Spleen (tissue), 7 donors: ENCODE data around the gene MEGF6.

Experiments
- POLR2A ChIP-seq, 3 donors: fragments of 450-650 bp; IDR thresholded peaks; one replicate each; pipeline ENCODE4 v1.5.1; 2017; ENCODE audit warnings: antibody characterized with exemption in 3 of 3, mild to moderate bottlenecking in 1 of 3
- POLR2AphosphoS5 ChIP-seq, 3 donors: sonication (generic); formaldehyde crosslinking; IDR thresholded peaks; one replicate each; pipeline ENCODE4 v1.5.1; 2017; ENCODE audit warnings: antibody characterized with exemption in 3 of 3
- TF ChIP-seq, protein P1 (sequence below), 11 experiments: fragments of 200-600 bp in 7 of 11; fragments of 450-650 bp in 4 of 11; sonication (generic) in 4 of 11; IDR thresholded peaks in 8 of 11; conservative IDR thresholded peaks in 3 of 11; 1 replicate in 7 of 11; 2 replicates in 4 of 11; pipeline versions ENCODE4 v1.4.0 to v1.8.0; 2016 to 2021; ENCODE audit warnings: antibody characterized with exemption in 11 of 11, inconsistent platforms in 4 of 11, mild to moderate bottlenecking in 1 of 11
- donor health status: DM: no; HTN: no; CAD: no; lungs with moderate emphysema.
- donor health status: DM: no; HTN: no; CAD: no.
- donor health status: DM: no; HTN: no; CAD: no.

DNA sequence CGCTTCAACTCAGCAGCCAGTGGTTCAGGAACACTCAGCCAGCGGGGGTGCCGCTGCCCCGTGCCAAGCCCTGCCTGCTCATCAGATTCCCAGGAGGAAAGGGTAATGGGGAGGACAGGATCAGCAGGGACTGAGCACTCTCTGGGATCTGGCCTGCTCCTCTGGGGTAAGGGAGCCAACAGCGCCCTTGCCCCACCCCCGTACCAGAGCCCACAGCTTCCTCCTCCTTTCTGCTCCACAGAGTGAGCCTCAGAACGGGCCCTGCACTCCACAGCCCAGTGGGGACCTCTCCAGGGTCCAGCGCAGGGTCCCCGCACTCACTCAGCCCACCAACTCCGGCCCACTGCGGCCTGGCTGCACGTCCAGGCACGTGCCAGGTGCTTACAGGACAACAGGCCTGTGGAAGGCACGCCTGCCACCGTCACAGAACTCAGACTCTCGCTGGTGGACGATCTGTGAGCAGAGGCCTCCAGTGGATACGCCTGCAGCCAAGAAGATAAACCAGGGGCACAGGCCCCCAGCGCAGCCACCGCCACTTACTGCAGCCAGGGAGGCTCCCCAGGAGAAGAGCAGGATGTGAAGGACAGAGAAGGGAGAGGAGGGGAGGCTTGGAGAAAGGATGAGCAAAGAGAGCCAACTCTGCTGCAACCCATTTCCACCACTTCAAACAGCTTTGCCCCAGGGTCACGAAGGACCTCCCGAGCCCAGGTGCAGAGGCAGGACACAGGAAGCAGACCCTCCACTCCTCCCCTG is 2.1 kb downstream of the MEGF6 start:
- TF ChIP-seq POLR2A (IDR thresholded peaks at IDR 0.05) (no peak), POLR2AphosphoS5 (IDR thresholded peaks at IDR 0.05) (no peak)
- TF ChIP-seq, protein P1, sequence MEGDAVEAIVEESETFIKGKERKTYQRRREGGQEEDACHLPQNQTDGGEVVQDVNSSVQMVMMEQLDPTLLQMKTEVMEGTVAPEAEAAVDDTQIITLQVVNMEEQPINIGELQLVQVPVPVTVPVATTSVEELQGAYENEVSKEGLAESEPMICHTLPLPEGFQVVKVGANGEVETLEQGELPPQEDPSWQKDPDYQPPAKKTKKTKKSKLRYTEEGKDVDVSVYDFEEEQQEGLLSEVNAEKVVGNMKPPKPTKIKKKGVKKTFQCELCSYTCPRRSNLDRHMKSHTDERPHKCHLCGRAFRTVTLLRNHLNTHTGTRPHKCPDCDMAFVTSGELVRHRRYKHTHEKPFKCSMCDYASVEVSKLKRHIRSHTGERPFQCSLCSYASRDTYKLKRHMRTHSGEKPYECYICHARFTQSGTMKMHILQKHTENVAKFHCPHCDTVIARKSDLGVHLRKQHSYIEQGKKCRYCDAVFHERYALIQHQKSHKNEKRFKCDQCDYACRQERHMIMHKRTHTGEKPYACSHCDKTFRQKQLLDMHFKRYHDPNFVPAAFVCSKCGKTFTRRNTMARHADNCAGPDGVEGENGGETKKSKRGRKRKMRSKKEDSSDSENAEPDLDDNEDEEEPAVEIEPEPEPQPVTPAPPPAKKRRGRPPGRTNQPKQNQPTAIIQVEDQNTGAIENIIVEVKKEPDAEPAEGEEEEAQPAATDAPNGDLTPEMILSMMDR (IDR thresholded peaks at IDR 0.05 in 8 of 11, conservative IDR thresholded peaks at IDR 0.05 in 3 of 11), result no peak
